ENCODE results near the gene EXOC3. TPM values are rescaled to one million over a fixed set of nuclear protein-coding genes. Genes with fewer than 3 reads are reported as not detected.

The EXOC3 gene
- total RNA-seq, 1 experiment from 2014 or later: 24.4 TPM

DNA sequence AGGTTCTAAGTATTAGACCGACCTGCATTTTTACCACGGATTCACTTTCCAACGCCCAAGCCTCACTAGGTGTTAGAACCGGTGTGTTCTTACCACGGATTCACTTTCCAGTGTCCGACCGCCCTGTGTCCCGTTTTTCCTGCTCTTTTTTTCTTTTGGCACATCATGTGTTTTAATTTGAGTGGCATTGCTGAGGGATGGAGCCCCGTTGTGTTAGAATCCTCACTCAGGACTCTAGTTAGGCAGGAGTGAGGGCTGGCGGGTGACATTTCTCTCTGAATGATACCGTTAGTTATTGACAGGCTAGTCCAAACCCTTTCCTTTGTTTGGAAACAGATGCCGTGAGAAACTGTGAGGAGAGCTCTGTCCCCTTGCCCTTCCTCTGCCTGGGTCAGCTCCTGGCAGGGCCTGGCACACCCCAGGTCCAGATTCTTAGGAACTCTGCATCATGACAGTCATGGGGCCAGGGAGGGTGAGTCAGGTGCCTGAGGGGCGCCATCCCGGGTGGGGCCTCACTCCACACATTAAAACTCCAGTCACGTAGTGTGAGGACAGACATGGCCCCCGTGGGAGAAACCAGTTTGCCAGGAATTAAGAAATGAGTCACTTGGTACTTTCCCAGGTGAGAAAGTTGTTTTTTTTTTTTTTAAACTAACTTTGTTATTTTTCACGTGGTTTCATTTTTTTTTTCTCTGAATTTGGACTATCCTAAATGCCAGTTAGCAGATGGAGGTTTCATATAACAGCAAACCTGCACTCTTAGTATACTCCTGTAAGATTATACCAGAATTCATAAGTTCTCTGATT, 15.8 kb downstream of the EXOC3 start:
- Histone ChIP-seq H3K4me3 (ENCODE audit: low read length) (no peak overlapping the region), H3K36me3 (ENCODE audit: insufficient read depth, low read length) (peaks cover 20% of the 10 kb centered on the region), H3K27me3 (ENCODE audit: low read length) (no peaks in the 10 kb centered on the region), H3K9ac (ENCODE audit: low read length) (no peak overlapping the region), H3K9me3 (ENCODE audit: low read length) (no peaks in the 10 kb centered on the region), H3K27ac (ENCODE audit: low read length) (no peak overlapping the region), H4K20me1 (ENCODE audit: insufficient read depth, low read depth, low read length) (no peaks in the 10 kb centered on the region), H3K79me2 (ENCODE audit: low read length) (peaks cover 31% of the 10 kb centered on the region), H3K9me2 (replicated peaks; ENCODE audit: insufficient read depth, low read length) (no peaks in the 10 kb centered on the region), H3K4me1 (ENCODE audit: low read length) (peaks cover 2% of the 10 kb centered on the region), H3K4me2 (ENCODE audit: low read depth, low read length, poor library complexity, severe bottlenecking) (no peak overlapping the region), H2AFZ (ENCODE audit: low read length) (no peak overlapping the region)
- DNase-seq: no peak

DNA sequence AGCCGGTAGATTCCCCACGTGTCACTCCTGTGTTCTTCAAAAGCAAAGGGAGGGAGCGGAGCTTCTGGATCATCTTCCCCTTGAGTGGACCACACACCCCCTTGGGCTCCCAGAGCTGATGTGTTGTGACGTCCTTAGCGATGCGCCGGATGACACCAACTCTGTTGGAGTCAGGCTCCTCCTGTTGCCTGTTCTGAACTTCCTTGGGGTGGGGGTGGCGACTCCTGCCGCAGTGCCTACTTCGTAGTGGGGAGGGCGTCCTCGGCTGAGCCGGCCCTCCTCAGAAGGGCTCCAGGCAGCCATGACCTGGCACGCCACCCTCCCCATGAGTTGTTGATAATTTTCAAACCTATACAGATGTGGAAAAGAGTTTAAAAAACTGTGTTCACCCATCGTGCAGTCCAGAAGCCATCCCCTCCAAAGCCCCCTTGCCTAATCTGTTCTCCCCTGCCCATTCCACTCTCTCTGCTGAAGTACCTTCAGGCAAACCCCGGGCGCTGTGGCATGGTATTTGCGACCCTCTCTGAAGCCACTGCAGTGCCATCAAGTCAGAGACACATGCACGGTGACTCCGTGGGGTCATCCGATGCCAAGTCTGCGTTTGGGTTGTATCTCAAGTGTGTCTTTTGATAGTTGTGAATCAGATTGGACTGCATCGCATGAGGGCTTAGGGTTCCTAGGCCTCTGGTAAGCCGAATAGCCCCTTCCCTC, 16.7 kb downstream of the EXOC3 start:
- Histone ChIP-seq H3K4me2 (ENCODE audit: low read depth, low read length, poor library complexity, severe bottlenecking) (no peak overlapping the region), H3K36me3 (ENCODE audit: insufficient read depth, low read length) (peaks cover 12% of the 10 kb centered on the region)

DNA sequence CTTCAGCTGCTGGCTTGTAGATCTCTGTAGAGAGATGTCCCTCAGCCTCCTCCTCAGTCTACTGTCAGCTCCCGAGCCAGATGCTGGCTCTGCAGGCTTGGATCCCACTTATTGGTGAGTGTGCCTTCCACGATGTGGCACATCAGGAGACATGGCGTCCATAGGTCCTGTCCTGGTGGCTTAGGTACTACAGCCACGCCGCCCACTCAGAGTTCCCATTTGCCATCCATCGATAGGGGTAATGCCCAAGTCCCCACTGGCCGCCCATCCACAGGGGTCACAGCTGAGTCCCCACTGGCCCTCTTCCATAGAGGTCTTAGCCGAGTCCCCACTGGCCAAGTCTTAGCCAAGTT, 17.3 kb downstream of the EXOC3 start:
- Histone ChIP-seq H4K20me1 (ENCODE audit: insufficient read depth, low read depth, low read length) (no peaks in the 10 kb centered on the region), H3K79me2 (ENCODE audit: low read length) (peaks cover 16% of the 10 kb centered on the region), H2AFZ (ENCODE audit: low read length) (no peak overlapping the region), H3K4me3 (ENCODE audit: low read length) (no peak overlapping the region), H3K27ac (ENCODE audit: low read length) (no peak overlapping the region), H3K36me3 (ENCODE audit: insufficient read depth, low read length) (peaks cover 12% of the 10 kb centered on the region), H3K4me1 (ENCODE audit: low read length) (peaks cover 6% of the 10 kb centered on the region), H3K9me2 (replicated peaks; ENCODE audit: insufficient read depth, low read length) (no peaks in the 10 kb centered on the region), H3K27me3 (ENCODE audit: low read length) (no peaks in the 10 kb centered on the region), H3K4me2 (ENCODE audit: low read depth, low read length, poor library complexity, severe bottlenecking) (no peak overlapping the region), H3K9ac (ENCODE audit: low read length) (no peak overlapping the region), H3K9me3 (ENCODE audit: low read length) (no peaks in the 10 kb centered on the region)
- DNase-seq: no peak

More for the DNA sequence above, 16.7 kb downstream of the EXOC3 start:
- no peak for DNase-seq
- Histone ChIP-seq H3K4me1 (ENCODE audit: low read length) (peaks cover 6% of the 10 kb centered on the region), H3K27me3 (ENCODE audit: low read length) (no peaks in the 10 kb centered on the region), H3K4me3 (ENCODE audit: low read length) (no peak overlapping the region), H3K9me2 (replicated peaks; ENCODE audit: insufficient read depth, low read length) (no peaks in the 10 kb centered on the region), H3K27ac (ENCODE audit: low read length) (no peak overlapping the region), H4K20me1 (ENCODE audit: insufficient read depth, low read depth, low read length) (no peaks in the 10 kb centered on the region), H3K9ac (ENCODE audit: low read length) (no peak overlapping the region), H3K79me2 (ENCODE audit: low read length) (peaks cover 21% of the 10 kb centered on the region), H2AFZ (ENCODE audit: low read length) (no peak overlapping the region), H3K9me3 (ENCODE audit: low read length) (no peaks in the 10 kb centered on the region)

DNA sequence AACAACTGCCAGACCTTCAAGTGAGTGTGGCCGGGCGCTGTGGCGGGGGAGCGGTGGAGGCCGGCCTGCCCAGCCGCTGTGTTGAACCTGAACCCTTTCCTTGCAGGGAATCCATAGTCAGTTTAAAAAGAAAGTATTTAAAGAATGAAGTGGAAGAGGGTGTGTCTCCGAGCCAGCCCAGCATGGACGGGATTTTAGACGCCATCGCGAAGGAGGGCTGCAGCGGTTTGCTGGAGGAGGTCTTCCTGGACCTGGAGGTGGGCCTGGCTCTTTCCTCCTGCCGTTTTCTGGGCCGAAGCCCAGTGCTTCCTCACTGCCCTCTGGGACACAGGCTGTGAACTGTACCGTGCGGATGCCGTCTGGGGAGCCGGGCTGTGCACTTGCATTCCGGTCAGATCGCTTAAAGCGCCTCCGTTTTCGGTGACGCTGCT, 19.1 kb downstream of the EXOC3 start:
- Histone ChIP-seq H3K27ac (ENCODE audit: low read length) (no peak overlapping the region), H3K4me2 (ENCODE audit: low read depth, low read length, poor library complexity, severe bottlenecking) (no peak overlapping the region), H3K9ac (ENCODE audit: low read length) (no peak overlapping the region), H3K4me1 (ENCODE audit: low read length) (peaks cover 6% of the 10 kb centered on the region), H3K4me3 (ENCODE audit: low read length) (no peak overlapping the region), H2AFZ (ENCODE audit: low read length) (no peak overlapping the region), H3K9me2 (replicated peaks; ENCODE audit: insufficient read depth, low read length) (no peaks in the 10 kb centered on the region), H3K27me3 (ENCODE audit: low read length) (no peaks in the 10 kb centered on the region), H3K79me2 (ENCODE audit: low read length) (peaks cover 5% of the 10 kb centered on the region; the same call in 1 of the 2 replicates), H4K20me1 (ENCODE audit: insufficient read depth, low read depth, low read length) (no peaks in the 10 kb centered on the region), H3K36me3 (ENCODE audit: insufficient read depth, low read length) (peaks cover 12% of the 10 kb centered on the region), H3K9me3 (ENCODE audit: low read length) (no peaks in the 10 kb centered on the region)
- DNase-seq: no peak

DNA sequence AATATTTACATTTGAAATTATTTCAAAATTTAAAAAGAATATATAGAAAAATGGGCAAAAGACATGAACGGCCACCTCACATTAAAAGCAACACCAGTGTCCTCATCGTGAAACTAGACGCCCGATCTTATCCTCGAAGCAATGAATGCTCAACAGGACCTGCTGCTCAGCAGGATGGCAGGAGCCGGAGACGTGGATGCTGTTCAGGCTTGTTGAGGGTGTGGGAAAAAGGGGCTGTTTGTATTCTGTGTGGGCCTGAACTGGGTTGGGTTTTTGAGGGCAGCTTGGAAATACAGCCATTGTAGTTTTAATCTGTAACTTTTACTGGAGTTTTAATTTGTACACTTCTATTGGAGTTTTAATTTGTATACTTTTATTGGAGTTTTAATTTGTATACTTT, 20.3 kb downstream of the EXOC3 start:
- no peak overlapping the region for H3K4me3 ChIP-seq (ENCODE audit: low read length)
- no peak overlapping the region for H3K27ac ChIP-seq (ENCODE audit: low read length)
- peaks cover 12% of the 10 kb centered on the region for H3K36me3 ChIP-seq (ENCODE audit: insufficient read depth, low read length)

DNA sequence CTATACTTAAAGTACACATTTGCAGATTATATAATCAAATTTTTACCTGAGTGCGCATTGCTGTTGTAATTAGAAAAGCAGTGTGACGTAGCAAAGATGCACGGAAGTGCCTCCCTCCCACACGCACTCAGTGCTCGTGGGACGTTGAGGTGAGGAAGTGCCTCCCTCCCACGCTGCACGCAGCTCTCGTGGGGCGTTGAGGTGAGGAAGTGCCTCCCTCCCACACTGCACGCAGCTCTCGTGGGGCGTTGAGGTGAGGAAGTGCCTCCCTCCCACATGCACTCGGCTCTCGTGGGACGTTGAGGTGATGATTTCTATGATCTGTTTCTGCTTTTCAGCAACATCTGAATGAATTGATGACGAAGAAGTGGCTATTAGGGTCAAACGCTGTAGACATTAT, 21.0 kb downstream of the EXOC3 start:
- DNase-seq: peak; percentile 59
- no peaks in the 10 kb centered on the region for H3K27me3 ChIP-seq (ENCODE audit: low read length)
- no peak overlapping the region for H2AFZ ChIP-seq (ENCODE audit: low read length)
- no peaks in the 10 kb centered on the region for H3K9me2 ChIP-seq (replicated peaks; ENCODE audit: insufficient read depth, low read length)
- H3K79me2 ChIP-seq (ENCODE audit: low read length): no peaks in the 10 kb centered on the region; the same call in 1 of the 2 replicates
- no peak overlapping the region for H3K27ac ChIP-seq (ENCODE audit: low read length)
- peaks cover 6% of the 10 kb centered on the region for H3K4me1 ChIP-seq (ENCODE audit: low read length)
- H3K4me3 ChIP-seq (ENCODE audit: low read length): no peak overlapping the region
- H3K4me2 ChIP-seq (ENCODE audit: low read depth, low read length, poor library complexity, severe bottlenecking): no peak overlapping the region
- H3K9ac ChIP-seq (ENCODE audit: low read length): no peak overlapping the region
- H3K36me3 ChIP-seq (ENCODE audit: insufficient read depth, low read length): peaks cover 10% of the 10 kb centered on the region
- H4K20me1 ChIP-seq (ENCODE audit: insufficient read depth, low read depth, low read length): no peaks in the 10 kb centered on the region
- no peaks in the 10 kb centered on the region for H3K9me3 ChIP-seq (ENCODE audit: low read length)

More for the DNA sequence above, 20.3 kb downstream of the EXOC3 start:
- Histone ChIP-seq H3K4me2 (ENCODE audit: low read depth, low read length, poor library complexity, severe bottlenecking) (no peak overlapping the region), H2AFZ (ENCODE audit: low read length) (no peak overlapping the region), H3K9ac (ENCODE audit: low read length) (no peak overlapping the region), H3K9me3 (ENCODE audit: low read length) (no peaks in the 10 kb centered on the region), H3K27me3 (ENCODE audit: low read length) (no peaks in the 10 kb centered on the region), H3K4me1 (ENCODE audit: low read length) (peaks cover 6% of the 10 kb centered on the region), H3K9me2 (replicated peaks; ENCODE audit: insufficient read depth, low read length) (no peaks in the 10 kb centered on the region), H4K20me1 (ENCODE audit: insufficient read depth, low read depth, low read length) (no peaks in the 10 kb centered on the region), H3K79me2 (ENCODE audit: low read length) (peaks cover 5% of the 10 kb centered on the region; the same call in 1 of the 2 replicates)
- DNase-seq: no peak

DNA sequence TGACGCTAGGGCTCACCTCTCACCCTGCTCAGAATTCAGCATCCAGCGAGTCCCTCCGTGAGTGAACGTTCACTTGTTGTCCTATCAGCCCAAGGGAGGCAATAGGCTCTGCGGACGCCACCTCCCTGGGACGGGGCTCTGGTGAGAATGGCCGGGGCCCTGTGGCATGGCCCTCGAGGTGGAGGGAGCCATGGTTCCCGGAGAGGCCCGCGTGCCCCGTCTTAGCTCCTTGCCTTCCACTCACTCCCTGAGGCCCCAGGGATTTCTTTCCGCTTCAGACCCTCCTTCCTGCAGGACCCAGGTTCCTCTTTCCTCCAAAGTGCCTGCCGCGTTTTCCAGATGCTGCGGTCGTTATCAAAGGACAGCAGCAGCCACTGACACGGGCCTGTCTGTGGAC, 21.5 kb downstream of the EXOC3 start:
- H3K4me1 ChIP-seq (ENCODE audit: low read length): peaks cover 6% of the 10 kb centered on the region
- H3K27me3 ChIP-seq (ENCODE audit: low read length): no peaks in the 10 kb centered on the region
- H3K27ac ChIP-seq (ENCODE audit: low read length): no peak overlapping the region
- H3K36me3 ChIP-seq (ENCODE audit: insufficient read depth, low read length): peaks cover 10% of the 10 kb centered on the region
- H3K4me2 ChIP-seq (ENCODE audit: low read depth, low read length, poor library complexity, severe bottlenecking): no peak overlapping the region
- no peak overlapping the region for H3K4me3 ChIP-seq (ENCODE audit: low read length)
- no peaks in the 10 kb centered on the region for H4K20me1 ChIP-seq (ENCODE audit: insufficient read depth, low read depth, low read length)
- no peaks in the 10 kb centered on the region; the same call in 1 of the 2 replicates for H3K79me2 ChIP-seq (ENCODE audit: low read length)
- no peak overlapping the region for H2AFZ ChIP-seq (ENCODE audit: low read length)
- H3K9me3 ChIP-seq (ENCODE audit: low read length): no peaks in the 10 kb centered on the region
- no peak for DNase-seq
- H3K9ac ChIP-seq (ENCODE audit: low read length): no peak overlapping the region
- H3K9me2 ChIP-seq (replicated peaks; ENCODE audit: insufficient read depth, low read length): no peaks in the 10 kb centered on the region

DNA sequence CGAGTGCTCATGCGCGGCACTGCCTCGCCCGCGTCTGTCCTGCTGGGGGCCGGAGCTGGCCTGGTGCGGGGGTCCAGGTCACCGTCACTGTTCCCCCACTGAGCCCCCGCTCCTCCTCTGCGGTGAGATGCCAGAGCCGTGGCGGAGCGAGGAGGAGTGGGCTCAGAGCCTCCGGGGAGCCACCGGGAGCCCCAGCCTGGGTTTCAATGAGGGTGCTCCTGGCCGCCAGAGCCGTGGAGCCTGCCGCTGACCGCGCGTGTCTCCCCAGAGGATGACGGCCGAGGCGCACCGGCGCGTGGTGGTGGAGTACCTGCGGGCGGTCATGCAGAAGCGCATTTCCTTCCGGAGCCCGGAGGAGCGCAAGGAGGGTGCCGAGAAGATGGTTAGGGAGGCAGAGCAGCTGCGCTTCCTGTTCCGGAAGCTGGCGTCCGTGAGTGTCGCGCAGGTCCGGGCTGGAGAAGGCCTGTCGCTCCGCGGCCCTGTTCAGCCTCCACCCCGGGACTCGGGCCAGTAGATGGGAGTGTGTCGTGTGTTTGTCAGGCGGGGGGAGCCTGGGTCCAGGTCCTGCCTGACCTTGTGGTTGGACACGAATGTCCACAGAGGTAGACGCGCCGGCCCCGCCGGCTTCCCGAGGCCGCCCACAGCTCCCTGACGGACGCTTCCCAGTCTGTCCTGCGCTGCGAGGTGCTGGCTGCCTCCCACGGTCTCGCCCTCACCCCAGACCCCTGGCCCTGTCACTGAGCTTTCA, 22.0 kb downstream of the EXOC3 start:
- DNase-seq: no peak
- H3K79me2 ChIP-seq (ENCODE audit: low read length): peaks cover 3% of the 10 kb centered on the region; the same call in 1 of the 2 replicates
- no peaks in the 10 kb centered on the region for H3K9me3 ChIP-seq (ENCODE audit: low read length)
- no peak overlapping the region for H3K27ac ChIP-seq (ENCODE audit: low read length)
- no peak overlapping the region for H3K4me3 ChIP-seq (ENCODE audit: low read length)
- no peak overlapping the region for H3K9ac ChIP-seq (ENCODE audit: low read length)
- no peaks in the 10 kb centered on the region for H3K9me2 ChIP-seq (replicated peaks; ENCODE audit: insufficient read depth, low read length)
- no peaks in the 10 kb centered on the region for H3K27me3 ChIP-seq (ENCODE audit: low read length)
- peaks cover 6% of the 10 kb centered on the region for H3K4me1 ChIP-seq (ENCODE audit: low read length)
- H2AFZ ChIP-seq (ENCODE audit: low read length): no peak overlapping the region
- H4K20me1 ChIP-seq (ENCODE audit: insufficient read depth, low read depth, low read length): no peaks in the 10 kb centered on the region
- peaks cover 8% of the 10 kb centered on the region for H3K36me3 ChIP-seq (ENCODE audit: insufficient read depth, low read length)
- H3K4me2 ChIP-seq (ENCODE audit: low read depth, low read length, poor library complexity, severe bottlenecking): no peak overlapping the region

Measured in Karpas-422 (cell line).